ENCODE data around the gene SLC4A1AP. TPM values are rescaled to one million over a fixed set of nuclear protein-coding genes. Genes with fewer than 3 reads are reported as not detected.

The SLC4A1AP gene
- total and polyA plus RNA-seq, 2 of the 13 experiments (the other 11 are each of a cell fraction or from before 2014, with no cell fraction given): 15.3 to 44.6 TPM

- Histone ChIP-seq H4K20me1 (ENCODE audit: insufficient read depth, low read length) (no peaks in the 10 kb centered on the region), H3K4me2 (ENCODE audit: low read depth, low read length) (peak overlapping the region; percentile 87), H3K27ac (ENCODE audit: extremely low read length, insufficient read depth, low read length) (peak overlapping the region; percentile 83), H3K9me3 (ENCODE audit: low read length) (no peaks in the 10 kb centered on the region), H3K4me3 (replicated peaks in 1 of 3; ENCODE audit: insufficient read depth in 1 of 3, low read depth in 2 of 3, low read length in 3 of 3) (peak overlapping the region; percentile 81 to 94 (median 84)), H3K9ac (ENCODE audit: insufficient read depth, low read depth, low read length) (peak overlapping the region; percentile 90), H3K36me3 (replicated peaks in 1 of 2; ENCODE audit: control insufficient read depth in 1 of 2, insufficient read depth in 2 of 2, low read length in 2 of 2) (peaks cover 18 to 42% of the 10 kb centered on the region in 2 experiments), H3K27me3 (ENCODE audit: control insufficient read depth in 1 of 2, insufficient read depth in 2 of 2, low read length in 2 of 2) (no peaks in the 10 kb centered on the region; a peak in 1 of 5 replicates), H3K4me1 (ENCODE audit: insufficient read depth, low read length) (peaks cover 28% of the 10 kb centered on the region), H2AFZ (ENCODE audit: low read length) (peak overlapping the region; percentile 56), H3K79me2 (ENCODE audit: insufficient read depth, low read length) (peaks cover 46% of the 10 kb centered on the region)
- DNase-seq (ENCODE audit: low spot score) (no peak), ATAC-seq (peak; percentile 76), FAIRE-seq (no peak)
- intact Hi-C loops (cut with micrococcal nuclease; ENCODE audit: unreplicated experiment) (loop anchor here (5.0 kb wide), 2 partner anchors 37 to 257 kb away; partner anchors contain the start of genes CCDC121, GPN1 and PPM1G), in situ Hi-C loops (cut with HindIII; ENCODE audit: extremely low pct_ligation_motif_present, low pct_unique_long_range_greater_than_20kb) (no loop called here)
- no TSS peak for BruUV-seq (replicated peaks)
- ChIA-PET CTCF (ENCODE audit: low intra/inter-chr PET ratio, low total read pairs) (interaction anchor here (1.8 kb wide), 1 partner anchor 19 kb away, joined by 8 read pairs; no protein-coding TSS in a partner anchor), POLR2A (interaction anchor here (1.0 to 2.3 kb wide), 9 partner anchors 11 to 744 kb away, joined by 3 to 26 read pairs (median 6); partner anchors contain the start of genes NRBP1, PPM1G and ZNF512)
- WGBS (ENCODE audit: low lambda C conversion rate): 3% methylated on average over 19 of the region's 28 CpGs
- no peak; the same call in 1 of the 2 replicates for TF ChIP-seq UBTF (CRISPR knock-in tag; IDR thresholded peaks at IDR 0.05)
- TF ChIP-seq ZNF577 (CRISPR knock-in tag; IDR thresholded peaks at IDR 0.05; ENCODE audit: borderline replicate concordance, low read depth): peak; percentile 11; the same call in 1 of the 2 replicates
- no peak for TF ChIP-seq FOXK1 (CRISPR knock-in tag; IDR thresholded peaks at IDR 0.05; ENCODE audit: borderline replicate concordance, low read depth)
- TF ChIP-seq SRSF1 (optimal IDR thresholded peaks at IDR 0.05; ENCODE audit: low read depth, low read length): peak; percentile 30
- no peak for TF ChIP-seq ZC3H4 (CRISPR knock-in tag; IDR thresholded peaks at IDR 0.05; ENCODE audit: borderline replicate concordance)
- TF ChIP-seq TBX2 (CRISPR knock-in tag; IDR thresholded peaks at IDR 0.05; ENCODE audit: borderline replicate concordance): peak; percentile 7; the same call in 1 of the 2 replicates
- TF ChIP-seq HINFP (CRISPR knock-in tag; IDR thresholded peaks at IDR 0.05; ENCODE audit: low read depth): no peak
- TF ChIP-seq SETDB1 (CRISPR knock-in tag; IDR thresholded peaks at IDR 0.05; ENCODE audit: borderline replicate concordance): no peak
- TF ChIP-seq NR2C2 (CRISPR knock-in tag; IDR thresholded peaks at IDR 0.05; ENCODE audit: borderline replicate concordance): no peak
- TF ChIP-seq ARID4A (CRISPR knock-in tag; IDR thresholded peaks at IDR 0.05; ENCODE audit: borderline replicate concordance): no peak
- TF ChIP-seq ZNF619 (CRISPR knock-in tag; IDR thresholded peaks at IDR 0.05): peak; percentile 75; the same call in 1 of the 2 replicates
- TF ChIP-seq GATA4 (IDR thresholded peaks at IDR 0.05; ENCODE audit: borderline replicate concordance, low read depth): no peak; the same call in 1 of the 2 replicates
- 0 out of 2 replicates have a peak, but pooled peaks have one; percentile 5 for TF ChIP-seq ZNF44 (CRISPR knock-in tag; IDR thresholded peaks at IDR 0.05)
- TF ChIP-seq ZNF713 (CRISPR knock-in tag; IDR thresholded peaks at IDR 0.05): no peak
- 0 out of 2 replicates have a peak, but pooled peaks have one; percentile 38 for TF ChIP-seq ZNF143 (CRISPR knock-in tag; IDR thresholded peaks at IDR 0.05)
- 0 out of 2 replicates have a peak, but pooled peaks have one; percentile 7 for TF ChIP-seq ZSCAN25 (CRISPR knock-in tag; IDR thresholded peaks at IDR 0.05)
These were observed 475 bp downstream of the SLC4A1AP start for GRCh38 chr2:27664154-27664574.

All from HepG2 (cell line).